T-helper 9 cell (primary cell): ENCODE data around the gene ASB18.

Experiments
- DNase-seq: peaks from one replicate; pipeline ENCODE4 v3.0.0-alpha.2; 2020

Gene ASB18

DNA sequence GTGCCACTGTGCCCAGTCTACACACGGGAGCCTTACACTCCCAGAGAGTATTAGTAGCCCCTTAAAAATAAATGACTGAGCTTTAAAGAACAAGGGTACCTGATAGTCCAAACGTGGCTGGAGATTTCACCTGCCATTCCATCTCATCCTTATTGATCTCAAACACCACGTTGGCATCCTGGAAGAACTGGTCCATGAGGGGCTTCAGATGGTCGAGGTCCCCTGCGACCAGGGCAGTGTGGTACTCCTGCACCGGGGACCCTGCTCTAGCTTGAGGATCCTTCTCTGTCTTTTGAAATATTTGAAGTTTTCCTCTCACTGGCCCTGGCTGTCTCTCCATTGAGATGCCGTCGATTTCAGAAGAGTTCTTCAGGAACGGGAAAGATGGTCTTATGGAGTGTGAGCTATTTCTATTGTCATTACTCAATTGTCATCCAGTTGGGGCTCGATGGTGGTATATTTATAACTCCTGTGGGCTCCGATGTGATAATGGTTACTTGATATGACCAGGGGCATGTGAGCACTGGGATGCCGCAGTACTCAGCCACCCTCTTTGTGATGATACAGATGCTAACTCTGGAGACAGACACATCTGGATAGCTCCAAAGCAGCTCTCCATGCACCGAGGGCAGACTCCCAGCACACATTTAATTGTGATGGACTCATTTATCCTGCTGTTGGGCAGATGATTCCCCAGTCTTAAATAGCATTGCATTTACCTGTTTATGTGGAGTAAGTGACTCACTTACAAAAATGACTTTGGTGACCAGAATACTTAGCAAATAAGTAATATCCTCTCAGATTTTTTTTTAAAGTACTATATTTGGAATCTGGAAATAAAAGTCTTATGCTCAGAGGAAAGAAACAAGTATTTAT lies 22.8 kb downstream of the ASB18 start:
- DNase-seq: no peak

DNA sequence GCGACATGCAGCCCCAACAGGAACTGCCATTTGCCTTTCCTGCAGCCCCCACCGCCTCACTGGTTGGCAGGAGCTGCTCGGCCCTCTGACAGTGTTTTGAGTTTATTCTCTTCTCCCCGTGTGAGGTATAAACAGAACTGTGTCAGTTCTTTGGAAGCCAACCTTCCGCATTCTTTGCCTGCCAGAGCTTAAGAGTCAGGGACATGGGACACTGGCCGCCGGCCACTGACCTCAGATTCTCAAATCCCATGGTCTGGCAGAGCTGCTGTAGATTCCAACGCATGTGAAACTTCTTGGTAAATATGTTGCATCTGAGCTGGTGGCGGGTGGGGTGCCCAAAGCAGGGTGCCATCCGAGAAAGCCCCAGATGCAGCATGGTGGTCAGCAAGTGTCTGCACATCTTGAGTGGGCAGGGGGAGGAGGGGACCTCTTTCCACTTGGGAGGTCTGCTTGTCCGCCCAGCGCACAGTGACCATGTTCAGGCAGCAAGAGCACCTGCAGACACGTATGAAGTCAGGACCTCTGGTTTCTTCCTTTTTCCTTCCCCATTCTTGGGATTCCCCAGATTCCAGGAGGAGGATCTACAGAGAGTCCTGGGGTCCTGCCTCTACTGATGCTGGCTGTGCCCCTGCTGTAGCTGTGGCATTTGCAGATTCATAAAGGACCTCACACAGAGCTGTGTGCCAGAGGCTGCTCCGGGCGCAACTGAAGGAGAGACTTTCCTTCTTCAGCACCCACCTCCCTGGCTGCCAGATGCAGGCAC lies 23.8 kb downstream of the ASB18 start:
- DNase-seq: no peak

DNA sequence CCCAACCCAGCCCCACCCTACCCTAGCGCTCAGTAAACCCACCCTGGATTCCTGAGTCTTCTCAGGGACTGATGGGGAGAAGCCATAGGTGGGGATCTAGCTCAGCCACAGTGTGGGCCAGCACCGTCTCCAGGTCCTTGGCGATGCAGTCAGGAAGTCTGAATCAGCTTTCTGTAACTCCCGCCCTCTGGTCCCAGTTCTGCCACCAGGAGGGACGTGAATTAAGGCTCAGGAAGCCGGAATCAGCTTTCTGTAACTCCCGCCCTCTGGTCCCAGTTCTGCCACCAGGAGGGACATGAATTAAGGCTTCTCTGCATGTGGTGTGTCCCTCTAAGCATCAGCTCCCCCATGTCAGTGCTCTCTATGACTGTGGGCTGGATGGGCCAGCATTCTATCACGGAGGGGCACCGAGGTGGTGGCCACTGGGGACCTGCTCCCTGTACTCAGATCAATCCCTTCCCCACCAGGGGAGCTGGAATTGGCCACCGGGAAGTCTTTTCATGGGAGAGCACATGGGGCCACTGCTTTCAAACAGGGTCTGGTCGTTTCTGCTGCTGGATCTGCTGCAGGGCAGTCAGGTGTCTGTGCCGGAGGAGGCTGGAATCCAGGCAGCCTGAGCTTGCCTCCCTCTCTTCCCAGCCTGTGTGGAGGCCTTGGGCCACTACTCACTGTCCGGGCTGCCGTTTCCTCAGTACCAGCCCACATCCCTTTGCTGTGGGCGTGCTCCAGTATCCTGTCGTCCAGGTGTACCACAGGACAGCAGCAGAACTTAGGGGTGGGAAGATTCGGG lies 24.7 kb downstream of the ASB18 start:
- no peak for DNase-seq

DNA sequence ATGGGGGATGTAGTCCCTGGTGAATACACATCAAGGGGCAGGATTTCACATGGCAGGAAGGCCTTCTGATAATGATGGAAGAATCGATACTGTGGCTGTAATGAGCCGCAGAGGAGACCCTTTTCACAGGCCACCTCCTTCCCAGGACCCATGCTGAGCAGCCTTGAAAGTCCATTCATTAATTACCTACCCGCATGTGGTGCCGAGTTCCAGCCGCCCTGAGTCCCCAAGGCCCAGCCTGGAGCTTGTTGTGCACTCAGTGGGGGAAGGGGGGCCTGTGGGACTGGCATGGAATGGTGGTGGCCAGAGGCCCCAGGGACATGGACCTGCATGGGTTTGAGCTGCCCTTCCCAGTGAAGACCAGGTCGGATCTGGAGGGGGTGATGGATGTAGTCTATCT lies 25.5 kb downstream of the ASB18 start:
- DNase-seq: no peak

DNA sequence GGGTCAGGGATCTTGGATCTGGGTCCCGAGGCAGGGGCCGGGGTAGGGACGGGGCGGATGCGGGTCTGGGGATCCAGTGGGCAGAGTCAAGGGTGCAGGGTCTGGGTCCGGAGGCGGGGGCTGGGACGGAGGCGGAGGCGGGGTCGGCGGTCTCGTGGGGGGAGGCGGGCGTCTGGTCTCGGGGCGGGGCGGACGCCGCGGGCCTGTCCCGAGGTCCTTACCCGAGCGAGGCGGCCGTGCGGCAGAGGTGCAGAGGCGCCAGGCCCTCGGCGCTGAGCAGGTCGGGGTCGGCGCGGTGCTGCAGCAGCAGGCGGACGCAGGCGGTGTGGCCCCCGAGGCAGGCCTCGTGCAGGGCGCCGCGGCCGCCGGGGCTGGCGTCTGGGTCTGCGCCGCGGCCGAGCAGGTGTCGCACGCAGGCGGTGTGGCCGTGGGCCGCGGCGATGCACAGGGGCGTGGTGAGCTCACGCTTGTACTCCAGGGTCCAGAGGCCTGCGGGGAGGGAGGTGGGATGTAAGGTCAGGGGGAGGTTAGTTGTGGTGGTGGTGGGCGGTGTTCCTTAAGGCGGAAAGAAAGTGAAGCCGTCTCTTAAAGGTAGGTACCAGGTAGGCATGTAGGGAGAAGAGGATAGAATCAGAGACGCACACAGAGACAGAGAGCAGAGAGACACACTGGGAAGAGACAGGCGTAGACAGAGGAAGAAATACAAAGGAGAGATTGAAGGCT lies 26.6 kb downstream of the ASB18 start:
- DNase-seq: no peak

DNA sequence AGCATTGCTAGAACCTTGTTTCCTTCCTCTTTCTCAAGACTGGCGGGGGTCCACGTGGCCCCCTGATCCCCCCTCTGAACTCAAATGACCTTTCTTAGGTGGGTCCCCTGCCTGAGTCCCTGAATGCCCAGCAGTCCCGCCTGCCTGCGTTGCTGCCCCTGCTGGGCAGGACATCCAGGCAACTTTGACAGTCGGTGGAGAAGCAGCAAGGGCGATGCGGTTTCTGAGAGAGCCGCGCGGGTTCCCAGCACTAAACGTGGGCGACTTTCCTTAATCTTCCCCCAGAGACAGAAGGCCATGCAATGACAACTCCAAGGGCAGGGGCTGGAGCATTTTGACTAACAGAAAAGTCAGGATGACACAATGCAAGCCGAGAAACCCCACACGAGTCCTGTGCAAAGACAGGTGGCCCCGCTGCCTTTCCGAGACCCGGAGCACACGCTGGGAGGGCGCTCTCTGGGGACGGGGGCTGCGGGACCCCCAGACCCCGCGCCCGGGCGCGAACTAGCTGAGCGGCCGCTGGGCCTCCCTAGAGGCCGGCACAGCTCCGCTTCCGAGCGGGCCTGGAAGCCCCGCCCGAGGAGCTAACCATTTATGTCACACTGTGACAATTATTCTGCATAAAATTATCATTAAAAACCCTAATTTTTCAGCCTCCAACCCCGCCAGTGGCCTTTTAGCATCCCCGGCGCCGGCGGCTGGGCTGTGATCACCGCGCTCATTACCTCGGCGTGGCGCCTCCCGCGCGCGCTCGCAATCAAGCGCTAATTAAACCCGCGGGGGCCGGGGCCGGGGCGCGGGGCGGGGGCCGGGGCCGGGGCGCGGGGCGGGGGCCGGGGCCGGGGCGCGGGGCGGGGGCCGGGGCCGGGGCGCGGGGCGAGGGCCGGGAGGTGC lies 27.4 kb downstream of the ASB18 start:
- DNase-seq: no peak

DNA sequence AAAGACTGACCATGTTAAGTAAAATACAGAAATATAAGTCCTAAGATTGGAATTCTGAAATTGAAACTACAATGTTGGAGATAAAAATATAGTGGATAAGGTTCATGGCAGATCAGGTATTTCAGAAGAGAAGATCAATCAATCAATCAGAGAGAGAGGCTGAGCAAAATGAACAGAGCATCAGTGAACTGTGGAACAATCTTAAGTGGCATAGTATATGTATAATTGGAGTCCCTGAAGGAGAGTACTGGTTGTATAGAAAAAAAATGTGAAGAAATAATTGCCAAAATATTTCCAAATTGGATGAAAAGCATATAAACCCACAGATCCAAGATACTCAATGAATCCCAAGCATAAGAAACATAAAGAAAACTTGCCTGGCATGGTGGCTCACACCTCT lies 35.0 kb downstream of the ASB18 start:
- DNase-seq: no peak

DNA sequence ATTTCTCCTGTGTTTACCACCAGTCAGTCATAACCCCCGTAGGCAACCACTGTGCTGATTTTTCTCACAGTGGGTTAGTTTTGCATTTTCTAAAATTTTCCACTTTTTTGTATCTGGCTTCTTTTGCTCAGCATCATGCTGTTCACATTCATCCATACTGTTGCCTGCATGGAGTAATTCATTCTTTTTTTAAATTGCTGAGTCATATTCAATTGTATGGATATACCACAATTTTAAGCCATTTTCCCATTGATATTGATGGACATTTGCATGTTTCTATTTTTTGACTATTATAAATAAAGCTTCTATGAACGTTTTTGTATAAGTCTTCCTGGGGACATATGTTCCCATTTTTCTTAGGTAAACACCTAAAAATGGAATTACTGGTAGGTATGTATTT lies 40.5 kb downstream of the ASB18 start:
- no peak for DNase-seq

DNA sequence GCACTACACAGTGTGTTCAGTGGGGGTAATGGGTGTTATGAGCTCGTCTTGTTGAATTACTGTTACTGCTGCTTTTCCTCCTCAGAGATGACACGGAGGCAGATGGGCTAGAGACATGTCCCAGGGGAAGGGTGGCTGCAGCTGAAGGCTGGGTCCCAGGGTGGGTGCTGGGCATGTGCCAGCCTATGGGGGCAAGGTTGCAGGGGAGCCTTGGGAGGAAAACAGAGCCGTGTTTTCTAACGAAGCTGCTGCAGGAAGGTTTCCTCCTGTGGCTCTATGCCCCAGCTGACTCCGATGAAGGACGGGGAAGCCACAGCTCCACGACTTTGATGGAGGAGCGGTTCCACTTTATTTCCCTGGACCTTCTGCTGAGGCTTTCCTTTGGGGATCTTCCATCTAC lies 42.4 kb downstream of the ASB18 start:
- no peak for DNase-seq

DNA sequence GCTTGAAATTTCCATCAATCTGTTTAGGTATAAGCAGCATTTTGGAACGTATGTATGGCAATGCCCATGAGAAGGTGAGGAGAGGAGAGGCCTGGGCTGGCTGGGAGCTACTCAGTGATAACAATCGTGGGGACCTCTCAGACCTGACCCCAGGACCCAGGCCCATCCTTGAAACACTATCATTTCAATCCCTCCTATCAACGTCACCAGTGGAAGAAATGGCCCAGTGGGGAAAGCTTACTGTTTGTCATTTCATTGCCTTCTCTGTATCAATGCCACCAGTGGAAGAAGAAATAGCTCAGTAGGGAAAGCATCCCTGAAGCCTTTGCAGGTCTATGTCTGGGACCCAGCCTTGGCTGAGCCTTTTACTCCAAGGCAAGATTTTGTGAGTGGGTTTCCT lies 44.8 kb downstream of the ASB18 start:
- DNase-seq: no peak

DNA sequence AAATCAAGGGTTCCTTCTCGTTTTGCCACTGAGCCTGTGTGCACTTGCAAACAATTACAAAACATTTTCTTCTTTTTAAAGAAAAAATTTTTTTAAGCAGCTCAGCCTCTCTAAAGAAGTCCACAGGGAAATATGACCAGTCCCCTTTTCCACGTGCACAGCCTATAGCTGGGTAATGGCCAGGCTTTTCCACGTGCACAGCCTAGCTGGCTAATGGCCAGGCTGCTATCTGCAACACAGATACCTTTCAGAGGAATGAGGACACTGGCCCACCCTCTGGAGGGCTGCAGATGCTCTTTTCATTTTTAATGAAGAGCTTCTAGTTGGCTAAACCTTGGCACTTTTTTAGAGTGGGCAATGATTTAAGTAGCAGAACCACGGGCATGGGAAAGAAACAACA lies 46.3 kb downstream of the ASB18 start:
- no peak for DNase-seq

DNA sequence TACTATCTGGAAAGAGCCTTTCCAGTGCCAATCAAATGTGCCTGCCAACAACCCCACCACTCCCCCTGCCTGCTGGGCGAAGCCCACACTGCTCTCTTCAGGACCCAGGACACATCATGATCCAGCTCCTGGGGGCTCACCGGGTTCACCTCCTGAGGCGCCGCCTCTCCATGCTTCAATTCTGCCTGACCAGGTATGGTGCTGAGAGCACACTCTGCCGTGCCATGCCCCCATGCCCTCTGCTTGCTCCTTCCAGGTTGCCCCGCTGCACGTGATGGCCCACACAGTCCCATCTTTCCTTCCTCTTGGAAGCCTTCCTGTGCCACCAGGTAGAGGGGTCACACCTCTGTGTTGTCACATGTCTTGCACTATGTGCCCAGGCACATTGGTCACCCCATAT lies 47.5 kb downstream of the ASB18 start:
- DNase-seq: no peak

DNA sequence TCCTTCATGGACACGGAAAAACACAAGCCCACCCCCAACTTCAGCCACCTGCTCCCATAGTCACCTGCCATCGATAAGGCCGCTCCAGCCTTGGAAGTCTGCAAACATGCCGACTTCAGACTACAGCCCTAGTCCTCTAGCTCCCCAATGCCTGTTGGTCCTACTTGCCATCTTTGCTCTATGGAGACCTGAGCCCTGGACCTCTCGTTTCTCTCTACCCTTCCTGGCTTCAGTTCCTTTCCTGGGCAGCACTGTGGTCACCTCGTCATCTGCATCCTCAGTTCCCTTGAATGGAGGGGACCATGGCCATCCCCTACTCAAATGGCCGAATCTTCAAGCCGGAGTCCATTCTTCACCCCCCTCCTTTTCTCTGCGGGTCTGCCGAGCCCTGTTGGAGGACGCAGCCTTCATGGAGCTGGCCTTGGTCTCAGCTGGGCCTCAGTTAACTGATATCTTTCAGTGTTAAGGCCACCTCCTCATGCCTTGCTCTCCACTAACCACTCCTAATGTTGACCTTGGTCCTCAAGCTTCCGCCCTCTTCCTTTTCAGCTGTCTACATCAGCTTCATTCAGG lies 48.4 kb downstream of the ASB18 start:
- DNase-seq: no peak

DNA sequence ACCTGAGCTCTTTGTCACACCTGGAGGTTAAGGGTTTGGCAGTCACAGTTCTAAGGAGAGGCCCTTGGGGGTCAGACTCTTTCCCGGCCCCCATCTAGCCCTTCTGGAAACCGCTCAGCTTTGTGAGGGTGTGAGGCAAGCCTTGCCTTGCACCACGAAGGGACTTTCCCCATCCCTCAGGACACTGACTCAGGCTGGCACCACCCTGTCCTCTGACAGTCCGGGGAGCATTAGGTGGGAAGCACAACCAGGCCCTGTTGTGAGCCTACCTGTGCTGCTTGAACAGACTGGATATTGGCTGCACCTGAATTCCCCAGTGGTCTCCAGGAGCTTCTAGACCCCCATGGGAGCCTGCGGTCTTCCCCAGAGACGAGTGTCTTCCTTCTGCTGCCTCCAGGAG lies 49.0 kb downstream of the ASB18 start:
- DNase-seq: no peak

DNA sequence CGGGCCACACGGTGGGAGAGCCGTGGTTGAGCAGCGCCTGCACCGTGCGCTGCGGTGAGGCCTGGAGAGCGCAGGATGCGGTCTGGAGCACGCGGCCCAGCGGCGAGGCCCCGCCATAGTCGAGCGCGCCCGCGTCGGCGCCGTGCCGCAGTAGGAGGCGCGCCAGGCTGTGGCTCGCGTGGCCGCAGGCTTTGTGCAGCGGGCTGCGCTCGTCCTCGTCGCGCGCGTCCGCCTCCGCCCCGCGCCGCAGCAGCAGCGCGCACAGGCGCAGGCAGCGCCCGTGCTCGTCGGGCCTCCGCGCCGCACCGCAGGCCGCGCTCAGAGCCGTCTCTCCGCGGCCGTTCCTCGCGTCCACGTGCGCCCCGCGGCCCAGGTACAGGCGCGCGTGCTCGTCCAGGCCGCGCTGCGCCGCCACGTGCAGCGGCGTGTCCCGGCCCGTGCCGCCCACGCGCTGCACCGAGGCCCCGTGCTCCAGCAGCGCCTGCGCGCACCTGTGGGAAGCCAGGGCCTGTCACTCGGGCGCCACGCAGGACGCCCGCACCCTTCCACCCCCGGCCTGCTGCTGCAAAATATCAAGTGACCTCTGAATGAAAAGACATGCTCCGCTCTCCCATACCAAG lies 49.7 kb downstream of the ASB18 start:
- DNase-seq: no peak

DNA sequence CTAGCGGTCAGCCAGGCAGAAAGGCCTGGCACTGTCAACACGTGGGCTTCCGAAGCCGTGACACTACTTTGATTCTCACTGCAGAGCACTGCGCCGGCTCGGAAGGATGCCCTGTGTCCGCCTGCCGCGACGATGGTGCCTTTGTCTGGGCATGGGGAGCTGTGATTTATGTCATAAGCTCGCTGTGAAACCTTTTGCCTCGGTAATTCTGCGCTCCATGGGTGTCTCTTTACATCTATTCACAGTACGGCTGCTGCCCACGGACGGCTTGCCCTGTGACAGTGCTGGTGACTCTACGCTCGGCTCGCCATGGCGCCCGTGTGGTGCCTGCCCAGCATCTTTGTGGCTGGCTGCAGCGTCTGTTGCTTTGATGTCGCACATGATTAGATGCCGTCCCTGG lies 52.9 kb downstream of the ASB18 start:
- DNase-seq: no peak

DNA sequence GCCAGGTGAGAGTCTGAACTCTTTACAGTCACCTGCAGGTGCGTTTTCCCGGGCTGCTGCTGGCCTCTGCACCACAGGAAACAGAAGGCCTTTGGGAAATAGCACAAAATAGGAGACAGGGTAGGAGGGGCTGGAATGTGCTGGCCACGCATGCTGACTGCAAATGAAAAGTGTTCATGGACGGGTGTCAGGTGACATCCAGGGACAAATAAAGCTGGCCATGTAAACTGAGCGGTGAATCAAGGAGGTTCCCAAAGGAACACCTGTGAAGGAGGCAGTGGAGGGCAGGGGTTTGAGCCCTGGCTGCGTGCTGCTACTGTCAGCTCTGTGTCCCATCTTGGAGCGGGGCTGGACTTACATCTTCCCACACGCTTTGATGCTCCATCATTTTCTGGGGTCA lies 53.7 kb downstream of the ASB18 start:
- DNase-seq: no peak

DNA sequence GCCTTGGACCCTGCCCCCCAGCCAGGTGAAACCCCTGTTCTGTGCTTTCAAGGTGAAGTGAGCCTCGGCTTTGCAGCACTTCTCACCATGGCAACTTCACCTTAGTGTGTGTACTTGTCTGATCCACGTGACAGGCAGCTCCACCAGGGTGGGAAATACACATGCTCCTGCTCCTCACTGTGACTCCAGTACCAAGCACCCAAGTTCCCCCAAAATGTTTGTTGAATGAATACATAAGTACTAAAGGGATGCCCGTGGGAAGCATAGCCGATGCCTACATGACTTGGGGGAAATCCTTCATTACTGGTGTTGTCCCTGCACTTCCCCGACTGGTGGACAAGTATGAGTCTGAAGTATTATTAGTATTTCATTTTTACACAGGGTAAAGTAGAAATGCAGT lies 54.2 kb downstream of the ASB18 start:
- no peak for DNase-seq

DNA sequence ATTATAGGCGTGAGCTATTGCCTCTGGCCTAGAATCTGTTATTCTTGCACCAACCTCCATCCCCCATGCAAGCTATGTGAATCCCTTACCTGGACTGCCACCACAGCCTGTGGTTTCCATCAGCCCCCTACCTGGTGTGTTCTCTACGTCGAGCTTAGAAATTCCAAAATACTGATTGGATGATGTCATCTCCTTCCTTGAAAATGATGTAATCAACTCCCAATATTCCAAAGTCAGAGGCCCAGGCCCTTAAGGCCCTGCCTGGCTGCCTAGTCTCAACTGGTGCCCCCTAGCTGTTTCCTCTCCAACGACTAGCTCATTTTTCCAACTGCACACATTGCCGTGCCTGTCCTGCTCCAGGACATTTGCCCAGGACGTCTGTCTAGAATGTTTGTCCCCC lies 54.7 kb downstream of the ASB18 start:
- no peak for DNase-seq

DNA sequence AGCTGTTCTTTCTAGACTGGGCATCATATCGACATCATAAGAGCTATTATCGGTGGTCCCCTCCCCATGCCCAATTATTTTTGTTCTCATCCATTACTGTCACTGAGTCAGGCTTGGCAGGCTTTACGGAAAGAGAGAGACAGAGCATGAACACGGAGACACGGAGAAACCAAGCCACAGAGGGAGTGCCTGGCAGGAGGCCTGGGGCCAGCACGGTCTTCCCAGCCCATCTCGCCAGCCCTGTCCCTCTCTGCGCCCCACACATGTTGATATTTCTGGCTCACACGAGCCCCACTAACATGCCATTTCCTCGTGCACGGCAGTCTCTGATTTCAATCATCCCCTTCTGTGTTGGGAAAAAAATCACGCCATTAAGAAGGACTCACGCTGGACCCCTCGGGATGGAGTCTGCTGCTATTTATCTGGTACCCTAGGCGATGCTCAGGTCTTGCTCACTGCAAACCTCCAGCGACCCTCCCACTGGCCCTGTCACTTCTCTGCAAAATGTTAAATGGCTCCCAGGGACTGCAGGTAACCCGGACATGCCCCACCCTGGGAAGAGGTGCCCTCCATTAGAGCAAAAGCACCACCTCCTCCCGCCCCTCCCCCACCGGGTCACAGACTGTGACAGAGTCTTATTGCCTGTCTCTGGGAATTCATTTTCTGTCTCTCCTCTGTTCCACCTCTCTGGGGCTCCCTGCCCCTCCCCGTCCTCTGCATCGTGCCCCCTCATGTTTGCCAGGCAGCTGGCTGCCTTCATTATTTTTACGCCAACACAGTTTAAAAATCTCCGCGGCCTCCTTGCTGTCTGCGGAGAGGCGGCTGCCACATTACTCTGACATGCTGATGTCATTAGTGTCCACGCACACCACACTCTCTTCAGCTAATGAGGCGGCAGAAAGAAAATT lies 55.9 kb downstream of the ASB18 start:
- DNase-seq: no peak
